SH-SY5Y (cell line): ENCODE results near the gene COX19.

ENCODE experiments used
- GATA2 ChIP-seq: IDR thresholded peaks from 2 replicates; pipeline ENCODE4 v1.6.1; 2011; ENCODE audit warnings: mild to moderate bottlenecking, low read depth, low read length
- GATA3 ChIP-seq: IDR thresholded peaks from 2 replicates; pipeline ENCODE4 v1.6.1; 2011; ENCODE audit warnings: low read depth, mild to moderate bottlenecking, low read length, moderate library complexity

The COX19 gene

DNA sequence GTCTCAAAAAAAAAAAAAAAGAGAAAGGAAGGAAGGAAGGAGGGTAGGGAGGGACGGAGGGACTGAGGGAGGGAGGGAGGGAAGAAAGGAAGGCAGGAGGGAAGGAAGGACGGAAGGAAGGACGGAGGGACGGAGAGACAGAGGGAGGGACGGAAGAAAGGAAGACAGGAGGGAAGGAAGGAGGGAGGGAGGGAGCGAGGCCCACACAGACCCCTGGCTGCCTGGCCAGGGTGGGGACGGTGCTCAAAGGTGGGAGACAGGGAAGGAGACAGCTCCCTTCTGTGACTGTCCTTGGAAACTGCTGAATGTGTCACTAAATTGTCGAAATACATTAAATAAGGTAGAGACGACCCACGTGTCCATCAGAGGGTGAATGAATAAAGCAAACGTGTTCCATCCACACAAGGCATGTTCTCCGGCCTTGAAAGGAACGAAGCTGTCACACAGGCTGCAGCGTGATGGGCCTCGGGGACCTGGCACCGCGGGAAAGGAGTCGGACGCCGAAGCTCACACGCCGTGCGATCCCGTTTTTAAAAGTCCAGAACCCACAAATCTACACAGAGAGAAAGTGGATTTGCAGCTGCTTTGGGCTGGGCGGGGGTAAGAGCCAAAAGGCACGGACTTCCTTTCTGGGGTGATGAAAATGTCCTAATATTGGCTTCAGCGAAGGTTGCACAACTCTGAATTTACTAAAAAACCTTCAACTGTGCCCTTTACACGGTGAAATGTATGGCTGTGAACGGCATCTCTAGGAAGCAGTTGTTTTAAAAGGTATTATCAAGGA lies 44.2 kb downstream of the COX19 start:
- TF ChIP-seq GATA2: no peak
- TF ChIP-seq GATA3: no peak

DNA sequence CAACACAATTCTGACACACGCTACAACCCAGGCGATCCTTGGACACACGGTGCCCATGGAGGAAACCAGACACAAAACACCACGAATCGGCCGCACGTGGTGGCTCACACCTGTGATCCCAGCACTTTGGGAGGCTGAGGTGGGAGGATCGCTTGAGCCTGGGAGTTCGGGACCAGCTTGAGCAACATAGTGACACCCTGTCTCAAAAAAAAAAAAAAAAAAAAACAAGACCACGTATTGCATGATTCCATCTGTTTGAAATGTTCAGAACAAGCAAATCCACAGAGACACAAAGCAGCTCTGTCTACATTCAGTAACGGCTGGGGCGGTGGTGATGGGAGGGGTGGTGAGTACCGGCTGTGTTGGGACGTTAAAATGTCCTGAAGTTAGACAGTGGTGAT lies 46.0 kb downstream of the COX19 start:
- TF ChIP-seq GATA2: no peak
- no peak for TF ChIP-seq GATA3

DNA sequence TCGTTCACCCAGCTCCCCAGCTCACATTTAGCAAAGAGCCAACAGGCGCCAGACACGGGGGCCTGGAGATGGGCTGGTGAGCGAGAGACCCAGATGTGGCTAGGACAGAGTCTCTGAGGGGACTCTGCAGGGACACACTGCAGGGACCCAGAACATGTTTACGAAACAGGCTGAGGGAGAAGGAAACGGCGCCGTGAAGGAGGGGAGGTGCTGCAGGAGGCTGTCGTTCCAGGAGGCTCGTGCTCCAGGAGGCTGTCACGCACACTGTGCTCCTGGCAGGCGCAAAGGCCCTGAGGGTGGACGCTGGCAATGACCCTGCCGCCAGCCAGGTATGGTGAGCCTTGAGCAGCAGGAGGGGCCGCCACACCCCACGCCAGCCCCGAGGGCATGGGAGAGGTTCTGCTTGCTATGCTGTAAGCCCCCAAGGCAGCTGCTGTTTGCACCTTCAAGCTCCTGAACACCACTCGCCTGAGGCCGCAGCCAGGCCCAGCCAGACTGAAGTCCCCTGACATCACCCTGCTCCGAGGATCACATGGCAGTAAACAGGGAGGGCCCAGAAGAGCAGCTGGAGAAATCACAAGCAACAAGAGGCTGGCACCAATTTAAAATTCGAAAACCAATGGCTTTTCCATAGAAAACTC lies 48.2 kb downstream of the COX19 start:
- TF ChIP-seq GATA3 (no peak), GATA2 (no peak)

DNA sequence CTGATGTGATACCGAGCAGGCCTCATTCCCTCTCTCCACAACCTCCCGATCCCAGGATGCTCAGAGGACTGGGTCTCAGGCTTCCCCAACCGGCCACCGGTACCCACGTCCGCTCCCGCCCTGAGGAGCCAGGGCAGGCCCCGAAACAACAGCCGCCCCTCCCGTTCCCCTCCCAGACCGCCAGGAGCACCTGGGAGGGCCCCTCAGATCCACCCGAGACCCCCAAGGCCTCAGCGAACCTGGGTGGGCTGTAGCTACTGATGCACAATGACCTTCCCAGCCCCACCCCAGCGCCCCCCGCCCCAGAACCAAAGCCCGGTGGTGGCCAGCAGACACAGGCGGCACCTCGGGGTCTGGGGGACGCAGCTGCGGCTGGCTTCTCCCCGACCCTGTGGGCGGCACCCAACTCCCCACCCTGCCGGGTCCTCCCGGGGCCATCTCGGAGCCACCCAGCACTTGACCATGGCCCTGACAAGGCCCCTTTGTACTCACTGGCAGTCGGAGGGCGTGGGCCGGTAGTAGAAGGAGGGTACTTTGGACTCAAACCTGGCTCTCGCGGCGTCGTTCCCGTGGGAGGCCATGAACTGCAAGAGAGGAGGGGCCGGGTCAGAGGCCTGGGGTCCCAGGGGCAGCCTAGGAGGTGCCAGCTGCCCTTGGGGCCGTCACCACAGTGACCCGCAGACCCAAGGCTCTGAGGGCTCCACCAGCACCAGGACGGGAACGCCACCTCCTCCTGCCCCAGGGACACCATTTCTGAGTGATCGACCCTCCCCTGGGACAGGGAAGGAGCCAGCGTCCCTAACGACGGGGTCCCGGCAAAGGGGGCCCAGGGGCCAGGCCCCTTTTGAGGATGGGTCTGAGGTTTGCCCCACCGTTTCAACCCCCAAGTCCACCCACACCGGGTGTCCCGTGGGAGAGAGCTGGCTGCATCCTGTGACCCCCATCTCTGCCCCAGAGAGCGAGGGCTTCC lies 49.0 kb downstream of the COX19 start:
- TF ChIP-seq GATA3: no peak
- TF ChIP-seq GATA2: no peak

DNA sequence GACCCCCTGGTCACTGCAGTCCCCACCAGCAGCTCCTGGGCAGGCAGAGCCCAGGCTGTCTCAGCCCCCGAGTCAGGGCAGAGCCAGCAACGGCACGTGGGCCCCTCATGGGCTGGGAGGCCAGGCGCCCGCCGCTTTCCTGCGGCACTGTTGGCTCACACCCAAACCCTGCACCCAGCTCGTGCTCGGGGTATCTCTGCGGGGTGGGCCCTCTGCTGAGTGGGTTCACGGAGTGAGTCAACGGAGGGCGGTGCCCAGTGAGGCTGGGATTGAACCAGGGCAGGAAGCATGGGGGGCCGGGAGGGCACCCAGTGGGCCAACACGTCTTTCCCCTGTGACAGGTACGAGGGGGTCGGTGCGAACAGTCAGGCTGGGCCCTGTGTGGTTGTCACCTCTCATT lies 49.7 kb downstream of the COX19 start:
- TF ChIP-seq GATA2 (no peak), GATA3 (no peak)

DNA sequence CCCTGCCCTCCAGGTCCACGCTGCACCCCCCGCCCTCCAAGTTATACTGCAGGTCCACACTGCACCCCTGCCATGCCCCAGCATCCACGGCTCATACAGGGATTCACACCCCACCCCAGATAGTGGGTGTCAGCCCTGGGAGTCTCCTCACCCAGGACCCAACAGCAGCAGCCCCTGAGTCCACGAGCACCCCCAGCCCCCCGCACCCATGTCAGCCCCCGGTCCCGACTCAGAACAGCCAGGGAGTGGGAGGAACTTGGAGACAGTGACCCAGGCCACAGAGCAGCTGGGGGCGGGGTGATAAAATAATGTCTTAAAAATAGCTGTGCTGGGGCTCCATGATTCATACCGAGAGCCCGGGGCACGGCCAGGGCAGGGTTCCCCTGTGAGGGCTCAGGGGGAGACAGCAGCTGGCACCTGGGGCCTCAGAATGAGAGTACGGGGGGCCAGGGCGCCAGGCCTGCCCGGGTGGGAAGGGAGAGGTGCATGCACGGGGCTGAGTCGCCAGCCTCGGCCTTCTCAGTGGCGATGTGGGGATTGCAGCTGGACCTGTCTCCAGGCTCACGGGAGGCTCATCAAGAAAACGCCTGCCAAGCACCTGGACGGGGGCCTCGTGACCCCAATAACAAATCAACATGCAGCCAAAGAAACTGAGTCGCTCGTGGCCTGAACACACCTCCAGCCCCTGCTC lies 50.7 kb downstream of the COX19 start:
- TF ChIP-seq GATA3 (no peak), GATA2 (no peak)

DNA sequence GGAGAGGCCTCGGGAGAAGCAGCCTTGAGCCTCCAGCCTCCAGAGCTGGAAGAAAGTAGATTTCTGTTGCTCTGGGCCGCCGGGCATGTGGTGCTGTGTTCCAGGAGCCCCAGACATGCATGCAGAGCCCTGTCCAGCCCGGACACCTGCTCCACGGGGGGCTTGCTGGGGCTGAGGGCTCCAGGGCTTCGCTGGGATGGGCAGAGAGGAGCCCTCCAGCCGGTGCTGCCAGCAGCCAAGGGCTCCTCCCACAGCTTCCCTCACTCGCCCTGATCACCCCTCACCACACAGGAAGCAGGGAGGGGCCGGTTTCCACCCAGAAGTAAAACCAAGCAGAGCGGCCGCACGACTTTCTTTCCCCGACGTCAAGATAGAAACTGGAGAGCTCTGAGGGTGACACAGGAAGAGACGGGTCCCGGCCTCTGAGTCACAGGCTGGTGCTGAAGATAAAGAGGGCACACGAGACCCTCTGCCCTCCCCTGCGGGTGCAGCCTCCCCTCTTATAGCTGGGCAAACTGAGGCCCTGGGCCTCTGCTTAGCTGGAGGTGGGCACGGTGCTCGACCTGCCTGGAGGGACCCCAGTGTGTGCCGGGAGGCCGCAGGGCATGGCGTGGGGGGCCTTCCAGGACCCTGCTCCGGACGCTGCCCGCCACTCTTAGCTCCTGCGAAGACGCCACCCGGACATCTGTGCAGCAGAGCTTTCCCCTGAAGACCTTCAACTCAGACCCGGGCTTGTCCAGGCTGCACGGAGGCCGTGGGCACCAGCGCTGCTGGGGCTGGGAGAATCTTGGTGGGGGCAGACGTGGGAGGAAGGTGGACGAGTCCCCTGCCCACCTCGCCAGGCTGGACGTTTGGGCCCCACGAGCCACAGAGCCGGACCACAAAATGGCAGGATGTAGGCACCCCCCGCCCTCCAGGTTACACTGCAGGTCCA lies 52.0 kb downstream of the COX19 start:
- TF ChIP-seq GATA2 (no peak), GATA3 (no peak)

DNA sequence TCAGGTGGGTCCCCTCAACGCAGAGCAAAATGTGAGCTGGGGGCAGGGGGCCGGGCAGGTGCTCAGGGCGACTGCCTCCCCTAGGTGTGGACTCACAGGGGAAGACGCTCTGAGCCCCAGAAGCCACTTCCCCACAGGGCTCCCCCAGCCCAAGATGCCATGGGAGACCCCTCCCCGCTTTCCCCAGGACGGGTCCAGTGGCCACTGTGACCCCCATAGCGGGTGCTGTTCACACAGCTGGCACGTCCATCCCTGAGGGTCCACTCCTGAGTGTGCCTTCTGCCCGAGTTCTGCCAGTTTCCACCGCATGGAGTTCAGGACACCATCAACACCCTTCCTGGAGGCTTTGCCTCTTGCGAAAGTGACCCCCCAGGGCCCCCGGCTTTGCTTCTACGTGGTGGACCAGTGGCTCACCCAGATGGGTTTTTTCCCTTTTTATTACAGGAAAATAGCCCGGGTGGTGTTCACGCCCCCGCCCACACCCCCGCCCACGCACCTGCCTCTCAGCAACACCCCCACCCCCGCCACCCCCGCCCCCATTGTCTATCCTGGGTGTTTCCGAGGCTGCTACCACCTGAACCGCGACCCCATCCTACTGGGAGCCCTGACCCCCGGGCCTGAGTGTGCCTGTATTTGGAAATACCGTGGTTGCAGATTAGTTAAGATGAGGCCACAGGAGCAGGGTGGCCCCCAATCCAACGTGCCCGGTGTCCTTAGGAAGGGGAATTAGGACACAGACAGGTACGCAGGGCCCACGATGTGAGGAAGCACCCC lies 52.8 kb downstream of the COX19 start:
- TF ChIP-seq GATA2: no peak
- no peak for TF ChIP-seq GATA3

DNA sequence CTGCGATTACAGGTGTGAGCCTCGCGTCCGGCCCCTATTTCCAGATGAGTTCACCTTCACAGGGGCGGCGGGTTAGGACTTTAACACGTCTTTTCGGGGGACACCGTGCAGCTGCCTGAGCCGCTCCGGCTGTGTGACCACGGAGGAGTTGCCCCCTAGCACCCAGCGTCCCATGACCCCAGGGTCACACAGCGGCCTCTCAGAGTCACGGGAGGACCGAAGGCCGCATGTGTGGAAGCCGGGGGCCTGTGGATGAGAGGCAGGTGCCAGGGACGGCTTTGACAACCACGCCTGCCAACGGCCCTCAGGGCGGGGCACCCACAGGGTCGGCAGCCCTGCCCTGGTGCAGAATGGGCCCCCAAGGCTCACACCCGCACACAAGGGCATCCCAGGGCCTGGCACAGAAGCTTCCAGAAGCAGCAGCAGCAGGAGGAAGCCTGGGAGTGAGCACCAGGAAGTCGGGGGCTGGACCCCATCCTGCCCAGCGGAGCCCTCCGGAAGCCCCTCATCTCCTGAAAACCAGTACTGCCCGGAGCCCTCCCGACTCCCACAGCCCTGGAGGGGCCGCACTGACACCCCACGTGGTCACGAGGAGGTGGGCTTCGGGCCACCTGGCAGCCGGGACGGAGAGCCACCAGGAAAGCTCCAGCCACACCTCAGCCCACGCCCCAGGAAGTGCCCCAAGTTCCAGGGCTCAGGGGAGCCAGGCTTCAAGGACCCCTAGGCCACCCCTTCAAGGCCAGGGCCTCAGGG lies 53.6 kb downstream of the COX19 start:
- TF ChIP-seq GATA3 (no peak), GATA2 (no peak)

DNA sequence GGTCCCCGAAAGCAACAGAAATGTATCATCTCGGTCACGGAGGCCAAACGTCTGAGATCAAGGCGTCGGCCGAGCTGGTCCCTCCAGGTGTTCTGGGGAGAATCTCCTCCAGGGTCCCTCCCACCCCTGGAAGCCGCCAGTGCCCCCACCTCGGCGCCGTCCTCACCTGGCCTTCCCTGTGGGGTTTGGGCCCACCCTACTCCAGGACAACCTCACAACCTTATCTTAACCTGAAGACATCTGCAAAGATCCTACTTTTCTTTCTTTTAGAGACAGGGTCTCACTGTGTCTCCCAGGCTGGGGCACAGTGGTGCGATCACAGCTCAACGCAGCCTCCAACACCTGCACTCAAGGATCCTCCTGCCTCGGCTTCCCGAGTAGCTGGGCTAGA lies 54.3 kb downstream of the COX19 start:
- TF ChIP-seq GATA3: no peak
- no peak for TF ChIP-seq GATA2

DNA sequence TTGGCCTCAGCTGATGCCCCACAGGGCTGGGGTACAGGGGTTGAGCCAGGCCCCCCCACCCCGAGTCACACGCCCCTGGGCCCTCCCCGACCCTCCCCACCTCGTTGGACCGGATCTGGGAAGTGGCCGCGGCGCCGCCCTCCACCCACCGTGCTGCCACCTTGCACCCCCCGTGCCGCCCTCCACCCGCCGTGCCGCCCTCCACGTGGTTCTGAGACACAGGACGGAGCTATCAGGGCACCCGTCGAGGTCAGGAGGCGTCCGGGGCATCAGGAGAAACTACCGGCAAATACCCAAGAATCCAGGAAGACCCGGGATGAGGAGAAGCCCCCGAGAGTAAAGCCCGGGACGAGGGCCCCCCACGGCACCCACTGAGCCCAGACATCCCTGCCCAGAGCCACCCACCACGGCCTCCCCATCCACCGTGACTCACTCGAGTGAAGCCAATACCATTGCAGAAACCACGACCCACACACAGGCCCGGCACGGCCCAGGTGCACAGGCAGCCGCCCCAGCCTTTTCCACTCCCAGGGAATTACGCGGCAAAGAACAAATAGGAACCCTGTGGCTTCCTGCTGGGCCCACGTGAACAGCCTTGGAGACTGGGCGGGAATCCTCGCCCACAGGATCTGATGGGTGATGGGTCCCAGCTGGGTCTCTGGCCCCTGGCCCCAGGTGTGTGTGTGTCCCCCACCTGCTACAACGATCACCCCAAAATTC lies 54.8 kb downstream of the COX19 start:
- TF ChIP-seq GATA3 (no peak), GATA2 (no peak)

DNA sequence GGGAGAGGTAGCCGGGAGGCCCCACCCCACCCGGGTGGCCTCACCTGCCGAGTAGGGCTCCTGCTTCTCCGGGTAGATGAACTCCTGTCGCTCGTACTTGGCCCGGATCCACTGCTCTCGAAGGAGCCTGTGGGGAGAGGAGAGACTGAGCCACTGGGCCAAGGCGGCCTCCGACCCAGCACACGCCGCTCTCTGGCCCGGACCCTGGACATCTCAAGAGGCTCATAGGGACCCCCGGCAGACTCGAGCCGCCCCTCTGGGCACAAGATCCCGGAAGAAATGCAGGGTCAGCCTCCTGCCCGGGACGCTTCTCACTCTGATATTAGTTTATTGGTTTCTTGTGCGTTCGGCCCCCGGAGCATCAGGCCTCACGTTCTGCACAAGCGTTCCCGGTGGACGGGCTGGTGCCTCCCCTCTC lies 55.4 kb downstream of the COX19 start:
- TF ChIP-seq GATA3 (no peak), GATA2 (no peak)

DNA sequence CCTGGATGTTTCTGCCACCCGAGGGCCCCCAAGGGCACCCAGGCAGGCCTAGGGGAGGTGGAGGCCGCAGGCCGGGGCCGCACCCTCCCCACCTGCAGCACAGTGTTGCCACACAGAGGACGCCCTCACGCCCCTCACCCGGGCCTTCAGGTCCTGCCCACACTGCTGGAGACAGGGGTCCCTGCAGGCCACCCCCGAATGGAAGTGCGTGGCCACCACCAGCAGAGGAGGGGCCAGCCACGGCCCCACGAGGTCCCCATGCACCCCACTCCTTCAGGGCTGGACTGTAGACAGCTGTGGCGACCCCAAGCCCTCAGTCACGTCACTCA lies 56.3 kb downstream of the COX19 start:
- TF ChIP-seq GATA3 (no peak), GATA2 (no peak)
